ENCODE data around the gene TIMM17B.
"Not testable (repeated sequence)": the region's sequence is repeated elsewhere in the genome, so short reads cannot be mapped to it uniquely, and the experiment has no call there.

TIMM17B gene

DNA sequence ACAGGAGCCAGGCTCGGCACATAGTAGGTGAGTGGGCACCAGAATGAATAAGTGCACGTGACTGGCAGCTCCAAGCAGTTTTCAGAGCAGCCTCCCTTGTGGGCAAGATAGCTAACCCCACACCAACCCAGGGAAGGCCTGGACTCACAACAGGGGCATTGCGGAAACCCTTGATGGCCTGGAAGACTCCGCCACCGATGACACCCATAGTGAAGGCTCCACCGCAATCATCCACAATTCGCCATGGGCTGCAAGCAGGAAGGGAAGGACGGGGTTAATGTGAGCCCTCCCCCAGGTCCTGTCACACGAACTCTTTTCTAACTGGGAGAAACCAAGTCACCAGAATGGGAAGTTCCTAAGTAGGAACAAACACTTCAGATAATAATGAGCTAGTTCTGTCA is 957 bp downstream of the TIMM17B start:
- peak; percentile 46 to 61 for DNase-seq (ENCODE audit: low spot score in 2 of 2)
- Histone ChIP-seq H3K9me3 (no peaks in the 10 kb centered on the region), H3K4me3 (peak overlapping the region; percentile 73), H3K4me1 (peaks cover 13% of the 10 kb centered on the region), H3K36me3 (replicated peaks) (peaks cover 43% of the 10 kb centered on the region), H3K27me3 (ENCODE audit: low read depth) (no peaks in the 10 kb centered on the region)
- in situ Hi-C loops (cut with MboI; ENCODE audit: low sequenced_read_pairs): loop anchor here (5.0 kb wide), 1 partner anchor 271 kb away; no protein-coding TSS in a partner anchor

DNA sequence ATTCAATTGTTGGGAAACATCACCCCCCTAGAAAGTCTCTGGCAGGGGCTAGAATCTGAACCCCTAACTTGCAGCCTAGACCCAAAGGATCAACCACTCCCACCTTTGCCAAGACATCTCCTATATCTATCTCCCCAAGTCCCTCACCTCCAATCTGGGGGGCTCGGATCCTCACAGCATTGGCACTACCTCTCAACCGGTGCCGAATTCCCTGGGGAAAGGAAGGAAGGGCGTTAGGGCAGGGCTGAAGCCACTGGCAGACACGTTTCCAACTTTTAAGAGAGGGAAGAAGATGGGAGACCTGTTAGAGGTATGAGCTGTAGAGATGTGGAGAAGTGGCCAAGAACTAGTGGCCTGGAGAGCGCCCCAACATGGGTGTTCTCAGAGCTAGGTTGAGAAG is 2.7 kb downstream of the TIMM17B start:
- DNase-seq (ENCODE audit: low spot score in 2 of 2): no peak
- H3K27me3 ChIP-seq (ENCODE audit: low read depth): no peaks in the 10 kb centered on the region
- H3K9me3 ChIP-seq: no peaks in the 10 kb centered on the region
- H3K36me3 ChIP-seq (replicated peaks): peaks cover 31% of the 10 kb centered on the region
- in situ Hi-C loops (cut with MboI; ENCODE audit: low sequenced_read_pairs): loop anchor here (5.0 kb wide), 1 partner anchor 272 kb away; no protein-coding TSS in a partner anchor
- no peak overlapping the region for H3K4me3 ChIP-seq
- peaks cover 13% of the 10 kb centered on the region for H3K4me1 ChIP-seq

DNA sequence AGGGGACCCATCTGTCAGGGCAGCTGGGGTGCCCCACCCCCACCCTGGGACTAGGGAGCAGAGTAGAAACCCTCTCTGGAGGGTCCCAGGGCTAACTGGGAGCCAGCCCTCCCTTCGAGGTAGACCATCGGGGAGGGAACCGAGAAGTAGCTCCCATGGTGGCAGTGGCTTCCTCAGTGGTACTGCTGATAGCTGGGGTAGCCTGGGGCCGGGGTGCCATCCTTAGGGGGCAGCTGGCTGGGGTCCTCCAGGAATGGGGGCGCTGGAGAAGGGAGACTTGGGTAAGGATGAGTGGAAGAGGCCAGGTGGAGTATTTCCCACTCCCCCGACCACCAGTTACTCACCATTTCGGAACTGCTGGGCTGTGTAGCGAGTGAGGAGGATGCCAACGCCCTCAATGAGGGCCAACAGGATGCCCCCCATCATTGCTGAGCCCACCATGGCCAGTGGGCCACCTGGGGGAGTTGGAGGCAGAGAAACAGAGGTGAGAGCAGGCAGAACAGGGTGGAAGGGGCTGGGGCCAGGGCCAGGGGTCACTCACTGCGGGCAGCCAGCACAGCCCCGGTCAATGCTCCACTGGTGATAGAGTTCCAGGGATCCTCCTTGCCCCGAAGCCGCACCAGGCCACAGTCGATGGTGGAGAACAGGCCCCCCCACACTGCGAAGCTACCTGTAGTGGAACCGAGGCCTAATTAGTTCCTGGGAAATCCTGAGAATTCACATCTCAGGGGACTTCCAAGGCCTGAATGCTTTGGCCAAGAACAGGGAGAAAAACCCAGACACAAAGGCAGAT is 3.8 kb downstream of the TIMM17B start:
- in situ Hi-C loops (cut with MboI; ENCODE audit: low sequenced_read_pairs): no loop called here
- no peaks in the 10 kb centered on the region for H3K27me3 ChIP-seq (ENCODE audit: low read depth)
- no peaks in the 10 kb centered on the region for H3K9me3 ChIP-seq

DNA sequence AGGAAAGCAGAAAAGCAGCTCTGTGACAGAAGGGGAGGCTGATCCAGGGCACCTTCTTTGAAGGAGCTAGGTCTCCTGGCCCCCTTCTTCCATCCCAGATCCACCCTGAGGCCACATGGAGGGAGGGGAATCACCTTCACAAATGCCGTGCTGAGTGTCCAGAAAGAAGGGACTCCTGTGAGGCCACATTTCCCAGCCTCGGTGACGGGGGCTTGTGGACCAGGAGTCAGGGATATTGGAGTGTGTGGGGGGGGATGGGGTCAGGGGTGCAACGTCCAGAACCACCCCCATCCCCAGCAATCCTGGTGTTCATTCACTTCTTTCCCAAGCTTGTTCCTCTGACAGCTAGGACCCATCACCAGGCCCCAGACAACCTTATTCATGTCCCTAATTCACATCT is 4.7 kb downstream of the TIMM17B start:
- H3K36me3 ChIP-seq (replicated peaks): peaks cover 27% of the 10 kb centered on the region
- H3K27me3 ChIP-seq (ENCODE audit: low read depth): no peaks in the 10 kb centered on the region
- peaks cover 8% of the 10 kb centered on the region; the same call in 1 of the 2 replicates for H3K4me1 ChIP-seq
- H3K9me3 ChIP-seq: no peaks in the 10 kb centered on the region
- H3K4me3 ChIP-seq: no peak overlapping the region
- DNase-seq (ENCODE audit: low spot score in 2 of 2): no peak
- in situ Hi-C loops (cut with MboI; ENCODE audit: low sequenced_read_pairs): no loop called here

More for the DNA sequence above, 3.8 kb downstream of the TIMM17B start:
- peaks cover 27% of the 10 kb centered on the region for H3K36me3 ChIP-seq (replicated peaks)
- H3K4me3 ChIP-seq: no peak overlapping the region
- DNase-seq (ENCODE audit: low spot score in 2 of 2): no peak
- peaks cover 8% of the 10 kb centered on the region; the same call in 1 of the 2 replicates for H3K4me1 ChIP-seq

DNA sequence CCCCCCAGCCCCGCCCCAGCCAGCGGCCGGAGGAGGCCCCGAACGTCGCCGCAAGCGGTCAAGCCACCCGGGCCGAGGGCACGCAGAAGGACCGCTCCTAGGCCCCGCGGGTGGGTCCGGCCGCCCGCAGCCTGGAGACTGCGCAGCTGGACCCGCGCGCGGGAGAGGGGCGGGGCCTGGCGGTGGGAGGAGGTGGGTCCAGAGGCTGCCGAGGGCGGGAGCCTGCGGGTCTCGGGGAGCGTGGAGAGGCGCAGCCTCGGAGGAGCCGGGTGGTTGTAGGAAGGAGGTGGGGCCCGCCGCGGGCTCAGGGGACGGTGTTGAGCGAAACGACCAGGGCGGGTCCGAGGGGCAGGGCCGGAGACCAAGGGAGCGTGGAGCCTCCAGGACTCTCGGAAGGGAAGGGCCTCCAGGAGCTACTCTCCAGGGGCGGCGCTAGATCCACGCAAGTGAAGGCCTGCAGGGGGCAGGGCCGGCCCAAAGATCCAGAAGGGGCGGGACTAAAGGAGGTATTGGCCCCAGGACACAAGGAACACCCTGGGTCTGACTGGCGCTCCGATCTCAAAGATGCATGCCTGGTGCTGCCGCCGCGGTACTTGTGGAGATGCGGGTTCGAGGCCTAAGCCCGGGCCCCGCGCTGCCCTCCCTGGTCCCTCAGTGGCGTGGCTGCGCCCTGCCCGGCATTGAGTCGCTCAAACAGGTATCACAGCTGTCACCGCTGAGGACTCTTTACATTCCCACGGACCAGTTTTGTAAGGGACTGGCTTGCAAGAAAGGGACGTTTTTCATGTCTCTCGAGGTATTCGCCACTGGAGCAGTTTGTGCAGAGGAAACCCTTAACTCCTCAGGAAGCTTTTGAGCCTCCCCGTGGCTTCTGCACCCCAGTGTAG is 5.9 kb downstream of the TIMM17B start:
- Histone ChIP-seq H3K27me3 (ENCODE audit: low read depth) (no peaks in the 10 kb centered on the region), H3K4me3 (peak overlapping the region; percentile 33), H3K9me3 (no peaks in the 10 kb centered on the region), H3K4me1 (peaks cover 8% of the 10 kb centered on the region; the same call in 1 of the 2 replicates), H3K36me3 (replicated peaks) (peaks cover 27% of the 10 kb centered on the region)
- in situ Hi-C loops (cut with MboI; ENCODE audit: low sequenced_read_pairs): no loop called here
- DNase-seq (ENCODE audit: low spot score in 2 of 2): peak; percentile 85 to 96

DNA sequence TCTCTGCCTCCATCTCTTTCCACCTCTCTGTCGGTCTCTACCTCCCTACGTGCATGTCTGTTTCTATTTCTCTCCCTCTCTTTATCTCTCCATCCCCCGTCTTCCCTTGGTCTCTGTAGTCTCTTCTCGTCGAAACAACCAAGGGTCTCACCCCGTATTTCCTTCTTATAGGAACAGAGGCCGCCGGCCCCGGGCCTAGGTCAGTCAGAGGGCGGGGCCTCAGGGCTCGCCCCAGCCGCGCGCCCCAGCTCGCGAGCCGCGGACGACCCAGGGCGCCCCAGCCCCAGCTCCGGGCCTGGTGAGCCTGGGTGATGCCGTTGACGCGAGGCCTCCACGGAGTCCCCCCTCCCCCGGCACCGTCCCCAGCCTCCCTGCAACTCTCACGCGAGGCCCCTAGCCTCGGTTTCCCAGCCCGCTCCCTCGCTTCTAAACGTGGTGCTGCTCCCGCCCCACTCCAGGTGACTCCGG is 6.6 kb downstream of the TIMM17B start:
- Histone ChIP-seq H3K36me3 (replicated peaks) (peaks cover 27% of the 10 kb centered on the region), H3K27me3 (ENCODE audit: low read depth) (no peaks in the 10 kb centered on the region), H3K9me3 (no peaks in the 10 kb centered on the region), H3K4me3 (peak overlapping the region; percentile 33), H3K4me1 (peaks cover 8% of the 10 kb centered on the region; the same call in 1 of the 2 replicates)
- no peak for DNase-seq (ENCODE audit: low spot score in 2 of 2)
- in situ Hi-C loops (cut with MboI; ENCODE audit: low sequenced_read_pairs): no loop called here

DNA sequence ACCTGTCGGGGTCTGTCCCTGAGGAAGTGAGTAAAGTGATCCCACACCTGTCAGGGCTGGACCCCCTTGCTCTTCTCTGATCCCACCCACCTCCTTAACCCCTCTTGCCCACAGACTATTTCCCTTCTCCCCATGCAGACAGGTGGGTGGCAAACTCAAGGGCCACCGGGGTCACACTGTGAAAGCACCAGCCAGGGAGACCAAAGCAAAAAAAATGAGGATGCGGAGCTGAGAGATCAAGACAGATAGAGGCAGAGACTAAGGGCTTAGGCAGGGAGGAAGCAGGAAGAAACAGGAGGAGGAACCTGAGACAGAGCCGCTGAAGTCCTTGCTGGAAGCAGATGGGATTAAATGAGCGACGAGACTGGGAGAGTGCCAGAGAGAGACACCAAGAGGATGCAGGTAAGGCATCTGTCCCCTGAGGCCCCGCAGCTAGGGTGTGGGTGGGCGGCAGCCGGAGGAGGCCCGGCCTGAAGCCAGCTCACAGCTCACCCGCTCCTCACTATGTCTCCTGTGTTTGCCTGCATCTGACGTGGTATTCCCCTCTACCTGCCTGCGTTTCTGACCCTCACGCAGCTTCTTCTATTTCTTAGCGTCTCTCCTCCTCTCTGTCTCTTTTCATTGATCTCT is 7.2 kb downstream of the TIMM17B start:
- Histone ChIP-seq H3K36me3 (replicated peaks) (peaks cover 23% of the 10 kb centered on the region), H3K4me1 (peaks cover 8% of the 10 kb centered on the region; the same call in 1 of the 2 replicates), H3K4me3 (no peak overlapping the region), H3K27me3 (ENCODE audit: low read depth) (no peaks in the 10 kb centered on the region), H3K9me3 (no peaks in the 10 kb centered on the region)
- DNase-seq (ENCODE audit: low spot score in 2 of 2): no peak
- in situ Hi-C loops (cut with MboI; ENCODE audit: low sequenced_read_pairs): no loop called here

DNA sequence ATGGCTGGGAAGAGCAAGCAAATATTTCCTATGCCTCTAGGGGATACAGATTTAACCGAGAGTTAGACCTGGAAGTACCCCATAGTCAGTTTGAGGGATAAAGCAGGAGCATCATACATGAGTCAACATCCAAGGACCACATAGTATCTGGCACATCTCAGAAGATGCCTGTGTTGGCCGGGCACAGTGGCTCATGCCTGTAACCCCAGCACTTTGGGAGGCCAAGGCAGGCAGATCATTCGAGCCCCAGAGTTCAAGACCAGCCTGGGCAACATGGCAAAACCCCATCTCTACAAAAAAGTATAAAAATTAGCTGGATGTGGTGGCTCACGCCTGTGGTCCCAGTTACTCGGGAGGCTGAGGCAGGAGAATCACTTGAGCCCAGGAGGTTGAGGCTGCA is 11.0 kb downstream of the TIMM17B start:
- DNase-seq (ENCODE audit: low spot score in 2 of 2); H3K27me3 ChIP-seq (ENCODE audit: low read depth); H3K9me3 ChIP-seq; H3K36me3 ChIP-seq (replicated peaks); H3K4me3 ChIP-seq; H3K4me1 ChIP-seq; in situ Hi-C loops (cut with MboI; ENCODE audit: low sequenced_read_pairs): not testable (repeated sequence)

DNA sequence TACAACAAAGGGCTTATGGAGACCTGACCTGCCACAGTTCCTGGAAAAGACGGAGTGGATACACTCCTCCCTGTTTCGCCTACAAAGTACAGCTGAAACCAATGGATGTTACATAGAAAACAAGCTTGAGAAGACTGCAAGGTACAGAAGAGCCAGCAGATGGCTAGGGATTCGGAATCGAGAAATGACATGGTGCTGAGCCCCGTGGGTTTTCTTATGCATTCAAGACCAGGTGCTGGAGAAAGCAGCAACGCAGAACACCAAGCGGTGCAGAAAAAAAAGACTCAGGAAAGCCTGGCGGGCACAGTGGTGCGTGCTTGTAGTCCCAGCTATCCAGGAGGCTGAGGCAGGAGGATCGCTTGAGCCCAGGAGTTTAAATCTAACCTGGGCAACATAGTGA is 13.8 kb downstream of the TIMM17B start:
- Histone ChIP-seq H3K27me3 (ENCODE audit: low read depth) (no peaks in the 10 kb centered on the region), H3K4me1 (no peaks in the 10 kb centered on the region), H3K9me3 (no peaks in the 10 kb centered on the region), H3K36me3 (replicated peaks) (no peaks in the 10 kb centered on the region), H3K4me3 (no peak overlapping the region)
- no peak for DNase-seq (ENCODE audit: low spot score in 2 of 2)
- in situ Hi-C loops (cut with MboI; ENCODE audit: low sequenced_read_pairs): no loop called here

DNA sequence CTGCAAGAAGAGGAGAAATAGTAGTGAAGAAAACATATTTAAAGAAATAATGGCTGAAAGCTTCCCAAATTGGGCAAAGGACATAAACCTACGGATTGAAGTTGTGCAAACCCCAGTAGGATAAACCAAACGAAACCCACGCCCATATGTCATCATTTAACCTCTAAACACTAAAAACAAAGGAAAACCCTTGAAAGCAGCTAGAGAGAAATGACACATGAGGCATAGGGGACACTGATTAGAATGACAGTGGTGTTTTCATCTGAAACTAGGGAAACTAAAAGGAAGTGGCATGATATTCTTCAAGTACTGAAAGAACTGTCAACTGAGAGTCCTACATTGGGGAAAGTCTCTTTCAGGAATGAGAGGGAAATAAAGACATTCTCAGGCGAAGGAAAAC is 20.6 kb downstream of the TIMM17B start:
- H3K9me3 ChIP-seq; H3K27me3 ChIP-seq (ENCODE audit: low read depth); DNase-seq (ENCODE audit: low spot score in 2 of 2); H3K4me1 ChIP-seq; H3K36me3 ChIP-seq (replicated peaks); H3K4me3 ChIP-seq; in situ Hi-C loops (cut with MboI; ENCODE audit: low sequenced_read_pairs): not testable (repeated sequence)

DNA sequence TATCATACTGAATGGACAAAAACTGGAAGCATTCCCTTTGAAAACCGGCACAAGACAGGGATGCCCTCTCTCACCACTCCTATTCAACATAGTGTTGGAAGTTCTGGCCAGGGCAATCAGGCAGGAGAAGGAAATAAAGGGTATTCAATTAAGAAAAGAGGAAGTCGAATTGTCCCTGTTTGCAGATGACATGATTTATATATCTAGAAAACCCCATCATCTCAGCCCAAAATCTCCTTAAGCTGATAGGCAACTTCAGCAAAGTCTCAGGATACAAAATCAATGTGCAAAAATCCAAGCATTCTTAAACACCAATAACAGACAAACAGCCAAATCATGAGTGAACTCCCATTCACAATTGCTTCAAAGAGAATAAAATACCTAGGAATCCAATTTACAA is 25.6 kb downstream of the TIMM17B start:
- H3K9me3 ChIP-seq; H3K4me1 ChIP-seq; DNase-seq (ENCODE audit: low spot score in 2 of 2); H3K4me3 ChIP-seq; H3K27me3 ChIP-seq (ENCODE audit: low read depth); H3K36me3 ChIP-seq (replicated peaks); in situ Hi-C loops (cut with MboI; ENCODE audit: low sequenced_read_pairs): not testable (repeated sequence)

DNA sequence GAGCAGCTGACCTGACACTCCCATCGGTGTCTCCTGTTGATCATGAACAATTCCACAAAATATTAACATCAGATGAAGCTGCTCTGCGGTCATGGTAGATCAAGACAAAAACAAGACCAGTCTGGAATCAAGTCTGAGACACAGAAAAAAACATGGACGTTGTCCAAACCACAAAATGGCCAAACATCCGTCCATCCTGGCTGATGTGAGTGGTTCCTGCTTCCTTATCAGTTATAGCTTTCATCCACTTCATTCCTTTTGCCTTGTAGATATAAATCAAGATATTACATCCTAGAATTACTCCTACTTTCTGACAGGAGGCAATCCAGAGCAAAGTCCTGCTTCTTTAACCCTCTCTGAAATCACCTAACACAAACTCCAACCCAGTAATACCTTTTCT is 33.4 kb downstream of the TIMM17B start:
- Histone ChIP-seq H3K4me3 (no peak overlapping the region), H3K4me1 (peaks cover 4% of the 10 kb centered on the region; the same call in 1 of the 2 replicates), H3K36me3 (replicated peaks) (no peaks in the 10 kb centered on the region), H3K27me3 (ENCODE audit: low read depth) (no peaks in the 10 kb centered on the region), H3K9me3 (no peaks in the 10 kb centered on the region)
- in situ Hi-C loops (cut with MboI; ENCODE audit: low sequenced_read_pairs): no loop called here
- no peak for DNase-seq (ENCODE audit: low spot score in 2 of 2)

DNA sequence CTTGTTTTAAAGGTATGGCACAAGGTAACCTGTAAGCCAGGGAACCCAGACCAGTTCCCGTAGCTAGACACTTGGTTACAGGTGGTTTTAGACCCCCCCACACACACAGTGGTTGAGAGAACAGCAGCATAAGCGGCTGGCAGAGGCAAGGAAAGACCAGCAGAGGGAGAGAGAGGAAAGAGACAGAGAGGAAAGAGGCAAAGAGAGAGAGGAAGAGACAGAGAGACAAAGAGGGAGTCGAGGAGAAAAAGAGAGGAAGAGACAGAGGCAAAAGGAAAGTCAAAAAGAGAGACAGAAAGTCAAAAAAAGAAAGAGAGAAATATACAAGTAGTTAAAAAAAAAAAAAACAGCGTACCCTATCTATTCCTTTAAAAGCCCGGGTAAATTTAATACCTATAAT is 42.7 kb downstream of the TIMM17B start:
- DNase-seq (ENCODE audit: low spot score in 2 of 2): no peak

More for the DNA sequence above, 42.7 kb downstream of the TIMM17B start:
- H3K36me3 ChIP-seq (replicated peaks): no peaks in the 10 kb centered on the region
- peaks cover 4% of the 10 kb centered on the region for H3K27me3 ChIP-seq (ENCODE audit: low read depth)
- in situ Hi-C loops (cut with MboI; ENCODE audit: low sequenced_read_pairs): no loop called here
- H3K9me3 ChIP-seq: no peaks in the 10 kb centered on the region; the same call in 1 of the 2 replicates
- H3K4me1 ChIP-seq: no peaks in the 10 kb centered on the region
- no peak overlapping the region for H3K4me3 ChIP-seq
